ENCODE measurements around the gene IL18BP.

The IL18BP gene

DNA sequence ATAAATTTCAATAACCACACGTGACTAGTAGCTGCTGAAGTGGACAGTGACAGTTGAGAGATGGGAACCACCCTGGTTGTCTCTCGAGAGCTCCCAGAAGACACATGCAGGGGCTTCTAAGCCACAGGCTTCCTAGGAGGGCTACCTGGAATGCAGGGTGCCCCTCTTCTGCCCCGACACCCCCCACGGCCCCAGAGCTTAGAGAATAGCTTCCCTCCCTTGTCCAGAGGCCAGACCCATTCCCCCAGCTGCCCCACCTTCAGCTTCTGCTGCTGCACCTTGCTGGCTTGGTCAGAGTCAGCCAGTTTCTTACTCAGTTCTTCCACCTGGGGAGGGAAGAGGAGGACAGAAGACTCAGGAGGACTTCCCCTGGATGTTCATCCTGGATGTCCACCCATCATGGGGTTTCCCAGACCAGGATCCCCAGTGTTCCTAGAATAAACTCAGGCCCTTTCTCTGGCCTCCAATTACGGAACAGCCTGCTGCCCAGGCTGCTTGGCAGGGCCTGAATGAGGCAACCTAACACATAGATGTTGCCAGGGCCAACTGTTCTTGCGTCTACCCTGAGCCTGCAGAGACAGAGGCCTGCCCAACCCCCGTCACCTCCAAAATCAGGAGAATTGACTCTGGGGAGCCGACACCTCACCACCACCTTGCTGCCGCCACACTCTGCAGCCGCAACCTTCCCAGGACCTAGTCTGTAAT lies 12.0 kb downstream of the IL18BP start:
- no peak for DNase-seq (ENCODE audit: low read depth in 2 of 3, low spot score in 2 of 3)

DNA sequence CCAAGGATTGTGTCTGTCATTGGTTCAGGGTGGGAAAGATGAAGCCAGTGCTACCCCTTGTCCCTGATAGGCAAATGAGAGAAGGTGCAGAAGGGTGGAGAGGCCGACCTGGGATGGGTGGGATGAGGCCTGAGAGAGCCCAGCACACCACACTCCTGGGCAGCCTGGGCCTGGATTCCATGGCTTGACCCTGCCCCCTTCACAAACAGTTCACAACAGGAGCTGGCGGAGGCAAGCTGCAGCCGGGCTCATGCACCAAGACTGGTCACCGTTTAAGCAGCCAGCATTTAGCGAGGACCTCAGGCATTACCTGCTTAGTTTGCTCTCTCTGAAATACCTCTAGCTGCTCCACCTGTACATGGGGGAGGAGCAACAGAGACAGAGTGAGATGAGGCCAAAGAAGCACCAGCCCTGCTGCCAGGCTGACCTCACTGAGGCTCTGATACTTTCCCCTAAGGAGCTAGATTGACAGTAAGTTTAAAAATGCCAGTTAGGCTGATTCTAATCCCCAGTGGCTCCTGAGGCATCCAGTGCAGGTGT lies 13.5 kb downstream of the IL18BP start:
- no peak for DNase-seq (ENCODE audit: low read depth in 2 of 3, low spot score in 2 of 3)

- no peak for DNase-seq (ENCODE audit: low read depth in 2 of 3, low spot score in 2 of 3)
These were observed 14.4 kb downstream of the IL18BP start for GRCh38 chr11:72012897-72013721.

DNA sequence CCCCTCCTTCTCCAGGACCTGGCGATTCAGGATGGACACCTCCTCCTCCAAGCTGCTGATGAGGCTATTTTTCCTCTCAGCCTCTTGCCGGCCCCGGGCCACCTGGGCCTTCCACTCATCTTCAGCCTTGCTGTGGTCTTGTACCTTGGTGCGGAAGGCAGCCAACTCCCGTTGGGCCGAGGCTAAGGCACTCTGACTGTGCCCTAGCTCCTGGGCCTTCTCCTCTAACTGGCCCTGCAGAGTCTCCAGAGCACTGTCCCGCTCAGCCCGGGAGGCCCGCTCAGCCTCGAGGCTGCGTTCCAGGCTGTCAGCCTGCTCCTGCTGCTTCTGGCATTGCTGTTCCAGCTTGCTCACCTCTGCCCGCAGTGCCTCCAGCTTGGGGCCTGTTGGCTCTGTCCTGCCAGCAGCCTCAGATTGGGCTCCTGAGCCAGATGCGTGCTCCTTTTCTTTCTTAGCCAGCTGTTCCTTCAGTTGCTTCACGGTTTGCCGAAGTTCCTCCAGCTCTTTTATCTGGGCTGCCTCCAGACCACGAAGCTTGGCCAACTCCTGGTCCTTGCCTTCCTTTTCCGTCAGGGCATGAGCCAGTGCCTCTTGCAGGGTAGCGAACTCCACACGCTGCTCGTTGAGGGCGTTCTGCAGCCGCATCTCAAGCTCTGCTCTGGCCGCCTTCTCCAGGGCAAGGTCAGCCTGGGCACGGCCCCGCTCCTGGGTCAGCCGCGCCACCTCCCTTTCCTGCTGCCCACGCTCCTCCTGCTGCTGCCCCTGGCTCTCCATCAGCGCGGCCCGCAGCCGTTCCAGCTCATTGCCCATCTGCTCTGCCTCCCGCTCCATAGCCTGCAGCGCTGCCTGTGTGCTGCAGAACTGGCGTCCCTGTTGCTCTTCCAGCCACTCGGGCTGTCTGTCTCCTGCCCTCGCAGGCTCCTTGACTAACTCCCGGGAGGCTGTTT lies 15.3 kb downstream of the IL18BP start:
- no peak for DNase-seq (ENCODE audit: low read depth in 2 of 3, low spot score in 2 of 3)

GRCh38 chr11:72014761-72015320 lies 16.1 kb downstream of the IL18BP start:
- no peak for DNase-seq (ENCODE audit: low read depth in 2 of 3, low spot score in 2 of 3)

- no peak for DNase-seq (ENCODE audit: low read depth in 2 of 3, low spot score in 2 of 3)
These were observed 16.9 kb downstream of the IL18BP start for GRCh38 chr11:72015511-72016061.

- DNase-seq (ENCODE audit: low read depth in 2 of 3, low spot score in 2 of 3): no peak
These were observed 19.5 kb downstream of the IL18BP start for GRCh38 chr11:72018171-72018570.

DNA sequence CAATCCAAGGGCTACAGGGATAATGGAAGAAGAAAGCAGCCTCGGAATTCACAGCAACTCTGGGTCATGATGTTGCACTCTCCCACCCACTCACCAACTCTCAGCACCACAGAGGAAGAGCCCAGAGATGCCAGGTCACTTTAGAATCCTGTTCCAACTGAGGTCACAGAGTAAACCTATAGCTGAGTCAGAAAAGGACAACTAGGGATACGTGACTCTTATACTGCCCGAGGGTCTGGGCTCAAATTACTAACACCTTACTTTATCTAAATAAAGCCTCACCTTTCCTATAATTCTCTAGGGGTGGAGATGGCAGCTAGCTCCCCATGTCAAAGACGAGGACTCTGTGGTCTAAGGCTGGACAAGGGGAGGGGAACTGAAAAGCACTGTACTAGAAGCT lies 24.6 kb downstream of the IL18BP start:
- DNase-seq (ENCODE audit: low read depth in 2 of 3, low spot score in 2 of 3): no peak

GRCh38 chr11:72024069-72024754 lies 25.5 kb downstream of the IL18BP start:
- no peak for DNase-seq (ENCODE audit: low read depth in 2 of 3, low spot score in 2 of 3)

DNA sequence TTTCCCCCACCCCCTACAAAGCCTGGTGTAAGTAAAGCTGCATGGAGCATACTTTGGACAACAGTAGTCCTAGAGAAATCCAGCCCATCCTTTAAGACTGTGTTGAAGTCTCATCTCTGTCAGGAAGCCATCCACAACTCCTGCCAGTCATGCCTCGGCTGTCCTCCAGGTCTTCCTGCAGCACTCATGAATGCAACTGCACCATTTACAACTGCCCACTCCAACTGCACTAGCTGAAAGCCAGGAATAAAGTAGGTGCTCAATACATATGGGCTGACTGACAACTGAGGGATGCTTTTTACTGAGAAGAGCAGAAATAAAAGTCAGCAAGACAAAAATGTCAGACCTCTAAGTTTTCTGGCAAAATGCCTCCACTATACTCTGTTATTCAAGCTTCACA lies 27.4 kb downstream of the IL18BP start:
- no peak for DNase-seq (ENCODE audit: low read depth in 2 of 3, low spot score in 2 of 3)

- no peak for DNase-seq (ENCODE audit: low read depth in 2 of 3, low spot score in 2 of 3)
These were observed 31.9 kb downstream of the IL18BP start for GRCh38 chr11:72030472-72031045.

GRCh38 chr11:72036687-72037086 lies 38.0 kb downstream of the IL18BP start:
- no peak for DNase-seq (ENCODE audit: low read depth in 2 of 3, low spot score in 2 of 3)

DNA sequence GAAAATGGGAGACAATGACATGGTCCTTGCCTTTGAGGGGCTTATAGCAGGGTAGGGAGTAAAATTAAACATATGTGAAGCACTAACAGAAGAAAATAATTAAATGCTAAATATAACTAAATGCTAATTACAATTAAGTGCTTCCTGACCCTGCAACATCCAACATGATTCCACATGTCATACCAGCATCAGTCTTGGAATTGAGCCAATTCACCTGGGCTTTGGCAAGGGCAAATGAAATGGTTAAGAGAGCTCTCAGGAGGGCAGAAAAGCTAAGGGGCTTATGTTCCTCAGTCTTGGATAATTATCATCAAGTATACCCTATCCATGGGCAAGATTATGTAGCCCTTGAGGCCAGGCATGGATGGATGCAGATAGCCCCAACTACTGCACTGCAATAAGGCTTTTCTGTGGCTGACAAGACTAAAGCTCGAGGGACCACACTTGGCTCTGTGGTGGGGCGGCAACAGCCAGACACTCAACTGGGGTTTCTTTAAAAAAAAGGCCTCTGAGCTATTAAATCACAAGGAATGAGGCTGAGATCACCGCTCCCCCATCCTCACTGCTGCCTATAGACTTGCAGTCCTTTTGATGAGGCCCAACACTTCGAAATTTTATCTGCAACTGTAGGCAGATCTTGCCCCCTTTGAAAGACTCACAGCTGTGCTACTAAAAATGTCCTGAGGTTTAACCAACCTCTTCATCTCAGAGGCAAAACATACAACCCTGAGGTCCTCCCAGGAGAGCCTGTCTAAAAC lies 39.0 kb downstream of the IL18BP start:
- DNase-seq (ENCODE audit: low read depth in 2 of 3, low spot score in 2 of 3): no peak

DNA sequence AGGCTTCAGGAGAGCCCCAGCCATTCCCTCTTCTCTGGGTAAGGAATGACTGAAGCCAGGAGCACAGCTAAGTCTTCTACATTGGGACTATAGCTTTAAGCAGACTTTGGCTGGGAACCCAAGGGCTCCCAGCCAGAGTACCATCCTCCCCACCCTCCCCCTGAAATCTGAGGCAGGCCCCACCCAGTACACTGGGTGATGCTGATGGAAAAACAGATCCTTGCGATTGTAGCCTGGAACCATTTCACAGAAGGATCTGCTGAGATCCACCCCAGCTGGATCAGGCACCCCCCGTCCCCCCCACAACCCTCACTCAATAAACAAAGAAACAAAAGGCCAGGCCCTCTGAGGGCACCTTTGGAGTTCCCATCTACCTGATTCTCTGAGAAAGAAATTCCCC lies 39.8 kb downstream of the IL18BP start:
- no peak for DNase-seq (ENCODE audit: low read depth in 2 of 3, low spot score in 2 of 3)

DNA sequence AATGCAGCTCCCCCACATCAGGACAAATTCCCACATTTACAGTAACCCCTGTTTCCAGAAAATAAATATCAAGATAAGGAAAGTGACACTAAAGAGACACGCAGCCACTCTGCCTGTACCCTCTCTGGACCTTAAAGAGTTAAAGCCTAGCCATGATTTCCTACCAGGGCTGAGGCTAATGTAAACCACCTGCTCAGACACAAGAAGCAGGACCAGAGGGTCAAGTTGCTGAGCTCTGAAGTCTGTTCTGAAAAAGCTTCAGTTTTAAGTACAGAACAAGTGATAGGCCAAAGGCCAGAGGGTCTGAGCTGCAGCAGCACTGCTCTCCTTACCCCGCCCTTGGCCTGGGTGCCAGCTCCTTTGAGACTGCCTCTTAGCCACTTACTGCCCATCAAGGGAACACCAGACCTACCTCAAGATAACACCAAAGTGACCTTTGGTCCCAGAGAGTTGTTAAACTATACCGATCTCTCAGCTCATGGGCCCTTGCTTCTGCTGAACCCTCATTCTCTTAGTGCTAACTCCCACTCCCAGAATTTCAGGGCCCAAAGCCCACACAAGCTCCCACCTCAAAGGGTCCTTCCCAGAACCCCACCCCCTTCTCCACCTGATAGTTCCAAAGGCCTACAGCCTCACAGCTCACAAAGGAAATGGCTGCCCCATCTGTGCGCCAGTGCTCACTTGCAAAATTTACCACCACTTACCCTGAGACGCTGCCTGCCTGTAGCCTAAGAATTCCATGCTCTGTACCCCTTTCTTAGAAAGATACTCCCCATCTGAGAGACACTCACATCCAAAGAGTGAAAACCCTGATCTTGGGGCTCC lies 40.5 kb downstream of the IL18BP start:
- DNase-seq (ENCODE audit: low read depth in 2 of 3, low spot score in 2 of 3): no peak

GRCh38 chr11:72039856-72040401 lies 41.2 kb downstream of the IL18BP start:
- DNase-seq (ENCODE audit: low read depth in 2 of 3, low spot score in 2 of 3): no peak

DNA sequence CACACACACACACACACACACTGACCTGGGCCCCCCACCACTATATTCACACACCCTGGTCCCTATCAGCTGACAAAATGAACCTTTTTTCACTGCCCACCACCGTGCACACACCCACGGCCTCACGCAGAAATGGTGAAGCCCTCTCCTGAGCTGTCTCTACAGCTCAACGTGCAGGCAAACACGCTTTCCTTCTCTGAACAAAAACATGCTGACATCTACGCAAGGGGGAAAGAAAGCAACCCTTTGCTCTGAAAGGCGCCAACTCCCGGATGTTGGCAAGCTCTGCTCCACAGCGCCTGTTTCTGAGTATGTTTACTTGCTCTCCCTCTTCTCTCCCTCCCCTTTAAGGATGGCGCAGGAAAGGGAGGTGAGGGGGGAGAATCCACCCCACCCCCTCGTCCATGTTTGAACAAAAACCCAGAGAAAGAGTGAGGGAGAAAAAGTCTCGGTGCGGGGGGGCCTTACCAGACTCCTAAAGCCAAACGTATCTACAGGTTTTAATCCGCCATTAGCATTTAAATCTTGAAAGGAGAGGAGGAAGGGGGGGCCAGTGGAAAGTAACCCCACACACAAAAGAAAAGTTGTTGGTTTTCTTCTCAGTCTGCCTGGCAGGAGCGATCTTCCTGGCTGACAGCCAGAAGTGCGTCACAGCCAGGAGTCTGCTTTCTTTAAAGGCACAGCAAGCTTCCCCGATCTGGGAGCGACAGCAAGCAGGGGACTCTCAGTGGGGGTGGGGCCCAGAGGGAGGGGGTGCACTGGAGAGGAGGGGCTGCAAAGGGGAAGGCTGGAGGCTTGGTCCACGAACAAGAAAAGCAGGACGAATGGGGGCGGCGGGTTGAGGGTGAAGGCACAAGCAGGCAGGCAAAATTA lies 42.0 kb downstream of the IL18BP start:
- DNase-seq (ENCODE audit: low read depth in 2 of 3, low spot score in 2 of 3): peak; percentile 31 to 45 (median 37)

All from activated CD8-positive, alpha-beta memory T cell treated with anti-CD3 and anti-CD28 coated beads for 48 hours (primary cell).